ENCODE results near the gene ARHGEF3.
A peak's percentile ranks its signal among the peaks of the same experiment; 100 is the strongest.

Gene ARHGEF3, protein sequence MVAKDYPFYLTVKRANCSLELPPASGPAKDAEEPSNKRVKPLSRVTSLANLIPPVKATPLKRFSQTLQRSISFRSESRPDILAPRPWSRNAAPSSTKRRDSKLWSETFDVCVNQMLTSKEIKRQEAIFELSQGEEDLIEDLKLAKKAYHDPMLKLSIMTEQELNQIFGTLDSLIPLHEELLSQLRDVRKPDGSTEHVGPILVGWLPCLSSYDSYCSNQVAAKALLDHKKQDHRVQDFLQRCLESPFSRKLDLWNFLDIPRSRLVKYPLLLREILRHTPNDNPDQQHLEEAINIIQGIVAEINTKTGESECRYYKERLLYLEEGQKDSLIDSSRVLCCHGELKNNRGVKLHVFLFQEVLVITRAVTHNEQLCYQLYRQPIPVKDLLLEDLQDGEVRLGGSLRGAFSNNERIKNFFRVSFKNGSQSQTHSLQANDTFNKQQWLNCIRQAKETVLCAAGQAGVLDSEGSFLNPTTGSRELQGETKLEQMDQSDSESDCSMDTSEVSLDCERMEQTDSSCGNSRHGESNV

DNA sequence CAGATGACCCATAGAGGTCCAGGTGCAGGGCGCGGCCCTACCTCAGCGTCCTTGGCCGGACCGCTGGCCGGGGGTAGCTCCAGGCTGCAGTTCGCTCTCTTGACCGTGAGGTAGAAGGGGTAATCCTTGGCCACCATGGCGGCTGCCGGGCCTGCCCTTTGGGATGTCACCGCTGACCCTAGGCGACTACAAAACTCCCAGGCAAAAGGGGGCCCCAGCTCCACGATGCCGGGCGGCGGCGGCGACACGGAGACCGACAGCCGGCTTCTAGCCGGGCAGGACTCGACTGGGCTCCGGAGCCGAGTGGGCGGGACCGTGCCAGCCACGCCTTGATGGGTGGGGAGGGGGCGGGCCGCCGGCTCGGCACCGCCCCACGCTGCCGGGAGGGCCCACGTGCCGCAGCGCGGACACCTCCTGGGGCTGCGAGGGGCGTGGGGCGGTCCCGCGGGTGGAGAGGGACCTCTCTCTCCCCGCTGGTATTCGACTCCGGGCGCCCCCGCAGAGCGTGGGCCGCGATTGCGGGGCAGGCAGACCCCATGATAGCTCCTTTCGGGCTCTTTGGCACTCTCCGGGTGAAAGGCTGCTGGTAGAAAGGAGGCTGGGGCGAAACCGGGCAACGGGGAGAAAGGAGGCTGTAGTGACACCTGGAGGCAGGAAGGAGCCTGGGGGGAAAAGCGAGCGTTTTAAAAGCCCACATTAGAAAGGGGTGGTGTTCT, at the start of gene ARHGEF3:
Gene ARHGEF3 (minus strand): TSS at position 288 of the 716 bp plus-strand sequence. CDS start 151 bp downstream, at position 137.
- peak within 1 kb of the TSS; percentile 96 for H3K27ac Mint-ChIP-seq (ENCODE audit: low read depth)
- peak; percentile 84 for ATAC-seq (replicated peaks; ENCODE audit: extremely low read depth, poor library complexity, severe bottlenecking)
- H3K9me3 Mint-ChIP-seq = no peaks in the 10 kb centered on the region
- no peaks in the 10 kb centered on the region for H3K27me3 Mint-ChIP-seq
- H3K36me3 Mint-ChIP-seq (ENCODE audit: insufficient read depth) = peaks cover 15% of the 10 kb centered on the region
- H3K4me1 Mint-ChIP-seq = peaks cover 52% of the 10 kb centered on the region
- DNase-seq (ENCODE audit: low spot score in 2 of 2) = peak; percentile 73 to 78
- H3K4me3 Mint-ChIP-seq = peak within 1 kb of the TSS; percentile 95

DNA sequence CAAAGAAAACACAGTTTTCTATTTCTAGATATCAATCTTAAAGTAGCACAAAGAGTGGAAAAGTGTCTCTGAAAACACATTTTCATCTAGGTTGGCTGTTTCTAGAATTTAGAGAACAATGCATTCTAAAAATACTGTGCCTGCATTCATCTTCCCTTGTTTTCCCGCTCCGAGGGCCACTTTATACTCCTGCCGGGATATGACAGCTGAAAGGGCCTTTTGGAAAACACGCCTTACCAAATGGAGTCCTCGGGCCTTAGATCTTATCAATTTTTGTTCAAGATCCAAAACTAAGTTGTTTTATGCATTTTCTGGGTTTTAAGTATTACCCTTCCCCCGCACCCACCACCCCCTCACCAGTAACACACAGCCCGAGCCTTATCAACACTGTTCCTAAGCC, 47.9 kb upstream of the ARHGEF3 start:
- no peak for ATAC-seq (replicated peaks; ENCODE audit: extremely low read depth, poor library complexity, severe bottlenecking)
- Mint-ChIP-seq H3K4me3 (no peak overlapping the region), H3K36me3 (ENCODE audit: insufficient read depth) (peaks cover 13% of the 10 kb centered on the region), H3K27me3 (no peaks in the 10 kb centered on the region), H3K27ac (ENCODE audit: low read depth) (no peak overlapping the region), H3K9me3 (no peaks in the 10 kb centered on the region), H3K4me1 (peaks cover 33% of the 10 kb centered on the region)
- DNase-seq (ENCODE audit: low spot score in 2 of 2) = no peak

DNA sequence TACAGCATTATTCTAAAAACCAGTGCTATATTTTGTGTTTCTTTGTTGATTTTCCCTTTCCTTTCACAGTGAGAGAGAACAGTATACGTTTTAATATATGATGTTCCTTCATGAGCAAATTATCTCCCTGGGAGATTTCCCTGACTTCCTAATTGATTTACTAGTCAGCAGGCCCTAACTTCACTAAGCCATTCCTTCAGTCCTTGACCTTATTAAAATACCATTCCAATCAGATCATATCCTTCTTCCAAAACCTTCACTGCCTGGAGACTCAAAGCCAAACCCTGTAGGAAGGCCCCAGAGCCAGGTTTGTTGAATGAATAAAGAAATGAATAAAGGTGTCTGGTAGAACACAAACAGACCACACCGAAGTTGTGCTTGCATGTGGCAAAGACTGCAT, 43.8 kb upstream of the ARHGEF3 start:
- no peak for DNase-seq (ENCODE audit: low spot score in 2 of 2)
- H3K36me3 Mint-ChIP-seq (ENCODE audit: insufficient read depth) = peaks cover 8% of the 10 kb centered on the region

DNA sequence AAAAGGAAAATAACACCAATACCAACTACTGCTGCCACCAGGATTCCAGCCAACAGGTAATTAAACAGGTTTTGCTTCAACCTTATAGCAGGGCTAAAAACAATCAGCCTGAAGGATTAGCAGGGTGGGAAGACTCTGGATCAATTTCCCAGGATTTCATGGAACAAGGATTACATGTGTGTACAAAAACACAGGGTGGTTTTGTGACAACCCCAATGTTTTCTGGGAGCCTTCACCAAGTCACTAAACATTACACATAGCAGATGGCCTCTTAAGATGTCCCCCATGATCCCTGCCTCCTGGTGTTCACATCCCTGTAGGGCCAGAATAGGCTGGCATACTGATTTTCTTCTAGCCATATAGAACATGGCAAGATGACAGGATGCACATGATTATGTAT, 42.8 kb upstream of the ARHGEF3 start:
- peaks cover 43% of the 10 kb centered on the region for H3K4me1 Mint-ChIP-seq
- H3K9me3 Mint-ChIP-seq = no peaks in the 10 kb centered on the region
- no peaks in the 10 kb centered on the region for H3K27me3 Mint-ChIP-seq
- ATAC-seq (replicated peaks; ENCODE audit: extremely low read depth, poor library complexity, severe bottlenecking) = no peak
- H3K4me3 Mint-ChIP-seq = no peak overlapping the region
- H3K36me3 Mint-ChIP-seq (ENCODE audit: insufficient read depth) = peaks cover 4% of the 10 kb centered on the region
- no peak overlapping the region for H3K27ac Mint-ChIP-seq (ENCODE audit: low read depth)
- no peak for DNase-seq (ENCODE audit: low spot score in 2 of 2)

More for the DNA sequence above, 43.8 kb upstream of the ARHGEF3 start:
- Mint-ChIP-seq H3K27ac (ENCODE audit: low read depth) (no peak overlapping the region), H3K4me1 (peaks cover 38% of the 10 kb centered on the region), H3K4me3 (no peak overlapping the region), H3K27me3 (no peaks in the 10 kb centered on the region), H3K9me3 (no peaks in the 10 kb centered on the region)
- no peak for ATAC-seq (replicated peaks; ENCODE audit: extremely low read depth, poor library complexity, severe bottlenecking)

DNA sequence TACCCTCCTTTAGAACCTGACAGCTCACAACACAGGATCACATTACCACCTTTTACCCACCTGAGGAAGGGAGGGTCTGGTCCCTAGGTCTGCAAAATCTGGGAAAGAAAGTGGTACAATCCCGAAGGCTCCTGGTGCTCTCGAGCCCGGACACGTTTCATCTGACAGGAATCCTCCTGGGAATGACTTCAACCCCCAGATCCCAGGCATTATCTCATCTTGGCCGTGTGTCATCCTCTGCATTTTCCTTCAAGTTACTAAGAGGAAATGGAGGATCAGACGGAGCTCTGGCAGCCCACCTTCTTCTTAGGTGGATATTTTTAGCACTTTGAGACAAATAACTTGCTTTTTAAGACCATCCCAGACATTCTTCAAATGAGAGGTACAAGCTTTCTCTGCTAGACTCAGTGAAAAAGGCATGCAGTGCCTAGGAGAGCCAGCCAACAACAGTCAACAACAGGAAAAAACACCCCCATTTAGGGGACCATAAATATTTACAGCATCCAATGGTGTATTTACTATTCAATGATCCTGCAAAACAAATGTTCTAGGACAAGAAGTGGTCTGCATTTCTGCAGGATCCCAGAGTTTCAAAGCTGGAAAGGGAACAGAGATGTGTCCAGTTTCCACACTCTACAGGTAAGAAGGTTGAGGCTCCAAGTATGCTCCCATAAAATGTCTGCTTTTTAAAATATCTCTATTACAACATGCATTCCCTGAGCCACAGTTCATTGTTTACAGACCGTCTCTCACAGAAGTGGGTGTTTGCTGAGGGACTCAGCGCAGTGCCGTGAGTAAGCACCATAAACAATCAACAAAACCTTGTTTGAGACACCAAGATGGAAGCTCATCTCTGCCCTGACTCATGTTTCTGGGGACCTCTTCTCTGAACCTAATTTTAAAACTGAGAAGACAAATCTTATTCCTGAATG, 38.3 kb upstream of the ARHGEF3 start:
- no peak for DNase-seq (ENCODE audit: low spot score in 2 of 2)
- no peaks in the 10 kb centered on the region for H3K9me3 Mint-ChIP-seq
- peaks cover 6% of the 10 kb centered on the region for H3K36me3 Mint-ChIP-seq (ENCODE audit: insufficient read depth)

DNA sequence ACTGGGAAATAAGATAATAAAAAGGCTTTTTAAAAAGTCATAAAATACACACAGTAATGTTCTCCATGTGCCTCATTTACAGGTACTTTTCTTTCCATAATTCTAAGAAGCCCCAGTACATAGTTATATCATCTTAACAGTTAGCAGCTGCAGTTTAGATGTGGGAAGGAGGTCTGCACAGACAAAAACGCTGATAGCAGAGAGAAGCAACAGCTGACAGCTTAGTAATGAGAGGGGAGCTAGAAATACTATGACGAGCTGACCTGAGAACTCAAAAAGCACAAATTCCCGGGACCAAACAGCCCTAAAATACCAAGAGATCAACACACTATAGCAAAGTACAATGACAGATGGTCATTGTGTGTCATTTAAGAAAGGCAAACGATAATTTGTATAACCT, 36.7 kb upstream of the ARHGEF3 start:
- DNase-seq (ENCODE audit: low spot score in 2 of 2) (no peak), ATAC-seq (replicated peaks; ENCODE audit: extremely low read depth, poor library complexity, severe bottlenecking) (no peak)
- Mint-ChIP-seq H3K4me3 (no peak overlapping the region), H3K9me3 (no peaks in the 10 kb centered on the region), H3K36me3 (ENCODE audit: insufficient read depth) (peaks cover 6% of the 10 kb centered on the region), H3K27ac (ENCODE audit: low read depth) (no peak overlapping the region), H3K27me3 (no peaks in the 10 kb centered on the region), H3K4me1 (peaks cover 28% of the 10 kb centered on the region)

More for the DNA sequence above, 38.3 kb upstream of the ARHGEF3 start:
- no peak overlapping the region for H3K27ac Mint-ChIP-seq (ENCODE audit: low read depth)
- no peak for ATAC-seq (replicated peaks; ENCODE audit: extremely low read depth, poor library complexity, severe bottlenecking)
- H3K4me1 Mint-ChIP-seq = peaks cover 29% of the 10 kb centered on the region
- no peak overlapping the region for H3K4me3 Mint-ChIP-seq
- no peaks in the 10 kb centered on the region for H3K27me3 Mint-ChIP-seq

DNA sequence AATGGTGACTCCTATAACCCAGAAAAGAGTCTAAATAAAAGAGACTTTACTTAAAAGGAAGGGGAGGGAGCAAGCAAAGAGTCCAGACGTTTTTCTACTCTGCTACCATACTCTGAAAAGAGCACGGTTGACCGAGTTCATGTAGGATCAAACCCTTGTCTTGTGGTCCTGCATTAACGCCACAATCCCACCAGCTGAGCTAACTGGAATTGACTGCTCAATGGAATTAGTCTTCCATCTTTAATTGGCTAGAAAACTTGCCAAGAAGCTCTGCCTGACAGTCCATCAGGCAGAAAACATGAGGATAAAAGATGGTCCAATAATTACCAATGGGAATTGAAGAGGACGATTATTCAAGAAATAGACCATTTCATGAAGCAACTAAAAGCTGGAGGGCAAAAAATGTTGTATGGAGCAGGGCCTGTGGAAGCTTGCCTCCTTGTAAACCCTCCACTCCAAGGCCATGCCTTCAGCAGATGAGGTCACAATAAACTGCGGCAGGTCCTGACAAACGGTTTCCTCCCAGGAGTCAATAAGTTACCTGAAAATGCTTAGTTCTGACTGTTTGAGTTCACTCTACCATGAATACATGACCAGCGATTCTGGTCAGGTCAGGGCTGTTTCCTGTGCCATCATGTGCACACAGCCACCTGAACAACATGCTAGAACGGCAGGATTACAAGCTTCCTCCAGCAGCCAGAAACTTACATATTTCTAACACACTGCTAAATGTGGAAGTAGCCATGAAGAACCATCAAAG, 35.6 kb upstream of the ARHGEF3 start:
- no peaks in the 10 kb centered on the region for H3K27me3 Mint-ChIP-seq
- peaks cover 6% of the 10 kb centered on the region for H3K36me3 Mint-ChIP-seq (ENCODE audit: insufficient read depth)
- peaks cover 34% of the 10 kb centered on the region for H3K4me1 Mint-ChIP-seq
- no peak overlapping the region for H3K4me3 Mint-ChIP-seq
- no peak for ATAC-seq (replicated peaks; ENCODE audit: extremely low read depth, poor library complexity, severe bottlenecking)
- H3K9me3 Mint-ChIP-seq = no peaks in the 10 kb centered on the region
- H3K27ac Mint-ChIP-seq (ENCODE audit: low read depth) = no peak overlapping the region
- DNase-seq (ENCODE audit: low spot score in 2 of 2) = no peak

DNA sequence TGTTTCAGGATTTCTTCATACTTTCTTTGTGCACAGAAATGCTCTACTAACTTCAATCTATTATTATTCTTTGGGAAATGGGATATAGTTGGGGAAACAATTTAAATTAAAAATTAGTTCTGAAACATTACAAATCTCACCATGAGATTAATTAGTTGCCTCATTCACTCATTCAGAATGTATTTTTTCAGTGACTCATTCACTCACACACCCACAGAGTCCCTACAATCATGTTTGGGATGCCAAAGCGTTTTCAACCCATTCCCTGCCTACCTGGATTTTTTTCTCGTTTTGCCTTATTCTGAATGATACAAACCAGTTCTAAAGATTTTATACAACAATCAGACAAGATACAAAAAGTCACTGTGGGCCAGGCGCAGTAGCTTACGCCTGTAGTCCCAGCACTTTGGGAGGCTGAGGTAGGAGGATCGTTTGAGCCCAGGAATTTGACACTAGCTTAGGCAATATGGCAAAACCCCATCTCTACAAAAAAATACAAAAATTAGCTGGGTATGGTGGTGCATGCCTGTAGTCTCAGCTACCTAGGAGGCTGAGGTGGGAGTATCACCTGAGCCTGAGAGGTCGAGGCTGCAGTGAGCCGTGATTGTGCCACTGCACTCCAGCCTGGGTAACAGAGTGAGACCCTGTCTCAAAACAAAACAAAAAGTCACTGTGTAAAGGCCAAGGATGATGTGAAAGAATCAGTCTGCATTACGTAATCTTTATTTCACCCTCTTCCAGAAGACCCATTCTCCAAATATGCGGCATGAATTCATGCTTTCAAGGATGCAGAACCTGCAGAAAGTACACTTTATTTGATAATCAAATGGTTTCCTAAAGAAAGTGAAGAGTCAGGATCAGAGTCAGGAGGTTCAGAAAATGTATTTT, 34.8 kb upstream of the ARHGEF3 start:
- Mint-ChIP-seq H3K27ac (ENCODE audit: low read depth) (no peak overlapping the region), H3K4me1 (peaks cover 33% of the 10 kb centered on the region), H3K4me3 (no peak overlapping the region), H3K27me3 (no peaks in the 10 kb centered on the region), H3K36me3 (ENCODE audit: insufficient read depth) (peaks cover 6% of the 10 kb centered on the region), H3K9me3 (no peaks in the 10 kb centered on the region)
- DNase-seq (ENCODE audit: low spot score in 2 of 2) = no peak
- no peak for ATAC-seq (replicated peaks; ENCODE audit: extremely low read depth, poor library complexity, severe bottlenecking)

DNA sequence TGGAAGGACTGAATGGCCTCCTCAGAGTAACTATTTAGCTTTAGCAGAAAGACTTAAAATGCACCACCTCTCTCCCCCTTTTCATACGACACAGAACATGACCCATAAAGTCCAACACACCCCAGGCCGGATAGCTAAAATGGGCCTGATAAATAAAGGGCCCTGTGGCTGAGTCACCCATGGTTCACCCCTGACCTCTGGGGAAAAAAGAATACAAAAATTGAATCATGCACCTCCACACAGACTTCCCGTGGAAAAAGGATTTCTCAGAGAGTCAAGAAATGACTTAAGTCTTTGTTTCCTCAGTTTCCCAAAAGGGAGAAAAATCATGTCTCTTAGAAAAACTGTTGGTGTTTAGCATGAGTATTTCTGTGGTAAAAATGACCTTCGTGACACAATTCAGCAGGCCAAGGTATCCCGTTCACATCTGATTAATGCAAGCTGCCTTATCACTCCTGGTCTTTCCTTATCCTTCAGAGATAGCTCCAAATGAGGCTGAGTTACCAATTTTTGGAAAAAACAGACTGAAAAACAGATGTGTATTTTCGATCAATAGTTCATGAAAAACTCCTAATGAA, 34.0 kb upstream of the ARHGEF3 start:
- Mint-ChIP-seq H3K4me1 (peaks cover 35% of the 10 kb centered on the region), H3K27me3 (no peaks in the 10 kb centered on the region)

DNA sequence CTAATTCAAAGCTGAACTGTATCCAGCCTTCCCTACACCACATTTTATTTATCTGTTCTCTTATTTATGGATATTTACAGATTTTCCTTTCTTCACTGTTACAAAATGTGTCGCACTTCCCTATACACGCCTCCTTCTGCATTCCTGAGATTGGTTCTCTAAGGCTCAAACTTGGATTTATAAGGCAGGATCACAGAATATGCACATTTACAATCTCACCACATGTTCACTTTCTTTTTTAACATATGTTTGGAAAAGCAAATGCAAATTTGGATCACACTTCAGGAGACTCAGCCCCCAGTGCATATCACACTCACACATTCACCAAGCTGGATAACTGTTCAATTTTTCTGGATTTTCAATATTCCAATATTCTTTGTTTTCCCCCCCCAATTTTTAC, 31.8 kb upstream of the ARHGEF3 start:
- H3K4me1 Mint-ChIP-seq = peaks cover 41% of the 10 kb centered on the region
- ATAC-seq (replicated peaks; ENCODE audit: extremely low read depth, poor library complexity, severe bottlenecking) = no peak
- peaks cover 6% of the 10 kb centered on the region for H3K36me3 Mint-ChIP-seq (ENCODE audit: insufficient read depth)
- DNase-seq (ENCODE audit: low spot score in 2 of 2) = no peak
- no peaks in the 10 kb centered on the region for H3K27me3 Mint-ChIP-seq
- no peaks in the 10 kb centered on the region for H3K9me3 Mint-ChIP-seq
- no peak overlapping the region for H3K4me3 Mint-ChIP-seq
- H3K27ac Mint-ChIP-seq (ENCODE audit: low read depth) = no peak overlapping the region

More for the DNA sequence above, 34.0 kb upstream of the ARHGEF3 start:
- no peak overlapping the region for H3K4me3 Mint-ChIP-seq
- H3K9me3 Mint-ChIP-seq = no peaks in the 10 kb centered on the region
- DNase-seq (ENCODE audit: low spot score in 2 of 2) = no peak
- no peak overlapping the region for H3K27ac Mint-ChIP-seq (ENCODE audit: low read depth)
- no peak for ATAC-seq (replicated peaks; ENCODE audit: extremely low read depth, poor library complexity, severe bottlenecking)
- peaks cover 6% of the 10 kb centered on the region for H3K36me3 Mint-ChIP-seq (ENCODE audit: insufficient read depth)

DNA sequence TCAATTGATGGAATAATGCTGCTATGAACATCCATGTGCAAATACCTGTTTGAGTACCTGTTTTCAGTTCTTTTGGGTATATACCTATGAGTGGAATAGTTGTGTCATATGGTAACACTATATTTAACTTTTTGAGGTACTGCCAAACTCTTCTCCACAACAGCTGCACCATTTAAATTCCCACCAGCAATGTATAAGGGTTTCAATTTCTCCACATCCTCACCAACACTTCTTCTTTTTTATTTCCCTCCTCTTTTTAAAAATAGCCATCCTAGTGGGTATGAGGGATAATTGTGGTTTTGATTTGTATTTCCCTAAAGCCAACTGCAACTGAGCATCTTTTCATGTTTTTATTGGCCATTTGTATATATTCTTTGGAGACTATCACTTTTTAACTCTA, 31.3 kb upstream of the ARHGEF3 start:
- H3K36me3 Mint-ChIP-seq (ENCODE audit: insufficient read depth) = peaks cover 3% of the 10 kb centered on the region
- DNase-seq (ENCODE audit: low spot score in 2 of 2) = no peak

More for the DNA sequence above, 31.3 kb upstream of the ARHGEF3 start:
- Mint-ChIP-seq H3K27ac (ENCODE audit: low read depth) (no peak overlapping the region), H3K4me3 (no peak overlapping the region), H3K9me3 (no peaks in the 10 kb centered on the region), H3K27me3 (no peaks in the 10 kb centered on the region), H3K4me1 (peaks cover 38% of the 10 kb centered on the region)
- ATAC-seq (replicated peaks; ENCODE audit: extremely low read depth, poor library complexity, severe bottlenecking) = no peak

Data from central memory CD8-positive, alpha-beta T cell (primary cell).